K562 (cell line): ENCODE results near the gene HNF4A. TPM values are rescaled to one million over a fixed set of nuclear protein-coding genes. Genes with fewer than 3 reads are reported as not detected.

Source experiments
- ATAC-seq: fragments of 200-7000 bp; cut with Tn5 transposase; 3 replicates; pipeline ENCODE4 v1.9.1; 2020; ENCODE audit warnings: moderate library complexity
- BruUV-seq: library from RNA; stranded (reverse); fragments of 400-500 nt; replicated peaks from 2 replicates; lab custom pipeline; 2021; lab: Mats Ljungman, UMichigan
- CTCF ChIA-PET: fragments of 300-600 bp; formaldehyde crosslinking; extraction: SDS; loops from one replicate; lab custom pipeline; 2021; ENCODE audit warnings: low intra/inter-chr PET ratio; lab: Yijun Ruan, JAX
- POLR2A ChIA-PET: fragments of 300-600, 350-650 bp; sonication (Branson Sonifier 250); formaldehyde crosslinking; extraction: SDS; loops from one replicate; lab custom pipeline; 2021; ENCODE audit warnings: antibody characterized with exemption, inconsistent platforms; lab: Yijun Ruan, JAX
- DNase-seq, 4 experiments: peaks; one replicate each; pipeline versions ENCODE4 v3.0.0 to v3.0.0-alpha.2; 2011 to 2018; ENCODE audit warnings: low spot score in 3 of 4, mixed read lengths in 3 of 4; ENCODE audit errors: extremely low read depth in 1 of 4
- FAIRE-seq: peaks from 2 replicates; lab custom pipeline; 2011; peaks lifted over from hg19 to GRCh38; lab: Jason Lieb, UNC
- H2AFZ ChIP-seq: 2 replicates; pipeline ENCODE4 v1.6.0; 2011; ENCODE audit warnings: low read depth, low read length, control low read depth, inconsistent platforms
- H3K27ac ChIP-seq: fragments of 200-600 bp; 3 replicates; pipeline ENCODE4 v1.8.0; 2011; ENCODE audit warnings: low read depth, mild to moderate bottlenecking, control low read depth, inconsistent platforms, low read length, moderate library complexity, mixed read lengths; ENCODE audit errors: extremely low read depth
- H3K27me3 ChIP-seq, 2 experiments: fragments of 300-600 bp in 1 of 2; 2 replicates in 1 of 2; 3 replicates in 1 of 2; pipeline versions ENCODE4 v1.6.0 to v1.8.0; 2011; ENCODE audit warnings: inconsistent platforms in 2 of 2, low read length in 2 of 2, mild to moderate bottlenecking in 1 of 2, mixed read lengths in 1 of 2, moderate library complexity in 1 of 2; ENCODE audit not compliant: control insufficient read depth in 2 of 2, insufficient read depth in 2 of 2
- H3K36me3 ChIP-seq: fragments of 300-600 bp; 3 replicates; pipeline ENCODE4 v1.8.0; 2011; ENCODE audit warnings: mild to moderate bottlenecking, low read length, inconsistent platforms; ENCODE audit not compliant: control insufficient read depth, insufficient read depth
- H3K4me1 ChIP-seq, 2 experiments: fragments of 200-600 bp in 1 of 2; replicated peaks in 1 of 2; 2 replicates in 1 of 2; 3 replicates in 1 of 2; pipeline versions ENCODE4 v1.5.1 to v1.8.0; 2011; ENCODE audit warnings: inconsistent platforms in 2 of 2, low read length in 2 of 2, mild to moderate bottlenecking in 1 of 2, mixed read lengths in 1 of 2, moderate library complexity in 1 of 2; ENCODE audit not compliant: control insufficient read depth in 2 of 2, insufficient read depth in 2 of 2
- H3K4me2 ChIP-seq: 2 replicates; pipeline ENCODE4 v1.6.1; 2011; ENCODE audit warnings: low read length, control low read depth, inconsistent platforms, mixed read lengths; ENCODE audit not compliant: insufficient read depth
- H3K4me3 ChIP-seq: fragments of 200-600 bp; sonication (generic), shearing (Covaris generic); 2 replicates; pipeline ENCODE4 v1.5.1; 2016; ENCODE audit warnings: control low read depth, inconsistent platforms
- H3K79me2 ChIP-seq: fragments of 200-600 bp; 3 replicates; pipeline ENCODE4 v1.8.0; 2011; ENCODE audit warnings: low read length, inconsistent platforms; ENCODE audit not compliant: control insufficient read depth, insufficient read depth
- H3K9ac ChIP-seq, 2 experiments: 2 replicates each; pipeline versions ENCODE4 v1.6.0 to v1.6.1; 2011; ENCODE audit warnings: low read depth in 2 of 2, low read length in 2 of 2, control low read depth in 1 of 2, inconsistent platforms in 1 of 2, mild to moderate bottlenecking in 1 of 2, mixed read lengths in 1 of 2; ENCODE audit not compliant: insufficient read depth in 1 of 2
- H3K9me1 ChIP-seq: one replicate; pipeline ENCODE4 v1.6.0; 2011; ENCODE audit warnings: inconsistent platforms, mild to moderate bottlenecking, low read length, moderate library complexity; ENCODE audit not compliant: control insufficient read depth, insufficient read depth
- H3K9me3 ChIP-seq: replicated peaks from 2 replicates; pipeline ENCODE4 v1.5.1; 2011; ENCODE audit warnings: low read depth, low read length, inconsistent platforms; ENCODE audit not compliant: control insufficient read depth, insufficient read depth
- H4K20me1 ChIP-seq: replicated peaks from 2 replicates; pipeline ENCODE4 v1.6.1; 2011; ENCODE audit warnings: low read length, inconsistent platforms, mixed read lengths; ENCODE audit not compliant: control insufficient read depth, insufficient read depth
- HNRNPH1 ChIP-seq: fragments of 200-400 bp; formaldehyde crosslinking; optimal IDR thresholded peaks from 2 replicates; pipeline ENCODE3; 2017; ENCODE audit warnings: low read depth, mild to moderate bottlenecking, low read length, moderate library complexity
- MLLT1 ChIP-seq, 2 experiments: fragments of 450-650 bp; IDR thresholded peaks; 2 replicates each; pipeline ENCODE4 v1.6.1; 2016
- NELFE ChIP-seq: IDR thresholded peaks from 2 replicates; pipeline ENCODE4 v1.6.1; 2011; ENCODE audit warnings: mild to moderate bottlenecking; ENCODE audit not compliant: insufficient read depth, insufficient read length
- PYGO2 ChIP-seq: fragments of 450-650 bp; IDR thresholded peaks from 2 replicates; pipeline ENCODE4 v1.6.1; 2016; ENCODE audit warnings: mild to moderate bottlenecking, missing genetic modification characterization, moderate library complexity, missing compliant biosample characterization
- RBM15 ChIP-seq: fragments of 200-400 bp; formaldehyde crosslinking; IDR thresholded peaks from 2 replicates; pipeline ENCODE4 v1.6.1; 2018; ENCODE audit warnings: mild to moderate bottlenecking, low read length, moderate library complexity; ENCODE audit not compliant: insufficient read depth
- TEAD2 ChIP-seq: fragments of 450-650 bp; IDR thresholded peaks from 2 replicates; pipeline ENCODE4 v1.6.1; 2016; ENCODE audit warnings: missing genetic modification characterization, control low read depth, missing compliant biosample characterization
- ZC3H11A ChIP-seq: IDR thresholded peaks from 2 replicates; pipeline ENCODE4 v1.6.1; 2012; ENCODE audit warnings: low read depth, low read length, improper control_type of control experiment
- ZC3H8 ChIP-seq: fragments of 450-650 bp; IDR thresholded peaks from 2 replicates; pipeline ENCODE4 v1.6.1; 2017
- ZNF398 ChIP-seq: fragments of 250-450 bp; sonication (Bioruptor Pico); IDR thresholded peaks from 2 replicates; pipeline ENCODE4 v1.8.0; 2021; ENCODE audit warnings: moderate library complexity, mild to moderate bottlenecking, inconsistent platforms
- WGBS: fragments of 100-300 bp; shearing (Covaris generic); methylation state at CpG from one replicate; pipeline ENCODE4 v1.1.6; 2016; ENCODE audit warnings: low coverage, mixed read lengths; ENCODE audit not compliant: insufficient coverage; ENCODE audit errors: missing lambda C conversion rate; 5-methylcytosine and 5-hydroxymethylcytosine counted together
- in situ Hi-C: fragments of 300-500 bp; cut with MboI; formaldehyde crosslinking; loops from 4 replicates; pipeline ENCODE4 v1.15.0; 2018; ENCODE audit warnings: inconsistent platforms, mixed read lengths
- intact Hi-C: fragments of 100-400 bp; cut with micrococcal nuclease; formaldehyde crosslinking; loops from 2 replicates; pipeline ENCODE4 v1.14.2; 2022
- polyA plus RNA-seq, 8 experiments: library from polyadenylated mRNA; depleted of rRNA in 4 of 8; stranded (reverse) in 5 of 8; unstranded in 3 of 8; fragments of >200 nt; fragmentation: Nextera tagmentation in 2 of 8; fragmentation: Illumina TruSeq in 1 of 8; extraction: Ambion mirVana in 2 of 8; extraction: Trizol in 1 of 8; gene quantifications; 2 replicates each; pipeline versions ENCODE4 v1.2.1 to v1.2.3, GENCODE V29; 2011 to 2014; ENCODE audit warnings: inconsistent platforms in 1 of 8, missing spikeins in 1 of 8
- total RNA-seq, 7 experiments: library from RNA; depleted of rRNA in 6 of 7; stranded (reverse); fragments of >200 nt in 6 of 7; fragmentation: Illumina TruSeq in 2 of 7; extraction: Trizol in 2 of 7; gene quantifications; 2 replicates each; pipeline versions ENCODE4 v1.2.1 to v1.2.3, GENCODE V29; 2011 to 2021; ENCODE audit warnings: low replicate concordance in 1 of 7

HNF4A gene
- total and polyA plus RNA-seq, 9 of the 15 experiments (the other 6 are each of a cell fraction or from before 2014, with no cell fraction given) = 0.03 to 0.27 (median 0.08) TPM; not detected in 5

GRCh38 chr20:44361021-44361420, 5.5 kb downstream of the HNF4A start:
- Histone ChIP-seq H3K27me3 (peaks cover 1 to 20% of the 10 kb centered on the region in 2 experiments), H2AFZ (no peak overlapping the region), H3K79me2 (no peaks in the 10 kb centered on the region), H3K27ac (no peak overlapping the region), H3K4me1 (peaks cover 0 to under 1% of the 10 kb centered on the region in 2 experiments; a peak in 1 of 5 replicates), H3K4me2 (no peak overlapping the region), H3K36me3 (no peaks in the 10 kb centered on the region), H3K4me3 (no peak overlapping the region), H3K9ac (no peak overlapping the region), H3K9me3 (no peaks in the 10 kb centered on the region), H4K20me1 (no peaks in the 10 kb centered on the region; the same call in 1 of the 2 replicates), H3K9me1 (no peaks in the 10 kb centered on the region)
- ChIA-PET CTCF (no interaction called here), POLR2A (interaction anchor here (0.7 kb wide), 1 partner anchor 28 kb away, joined by 3 read pairs; no protein-coding TSS in a partner anchor)
- intact Hi-C loops (no loop called here), in situ Hi-C loops (no loop called here)
- WGBS = 0% methylated on average over 3 of the region's 3 CpGs
- BruUV-seq = no TSS peak
- ATAC-seq = no peak
- no peak for DNase-seq
- TF ChIP-seq HNRNPH1 (no peak), TEAD2 (tag) (no peak), ZC3H11A (no peak), ZC3H8 (no peak), MLLT1 (IDR thresholded peaks at IDR 0.05) (no peak), NELFE (no peak), PYGO2 (tag) (no peak), RBM15 (no peak), ZNF398 (CRISPR knock-in tag) (no peak)
- no peak for FAIRE-seq
